HepG2 (cell line): ENCODE results near the gene SOX5. TPM values are rescaled to one million over a fixed set of nuclear protein-coding genes. Genes with fewer than 3 reads are reported as not detected.

Source experiments
- ATAC-seq: fragments of 200-7000 bp; cut with Tn5 transposase; 3 replicates; pipeline ENCODE4 v1.9.1; 2020; ENCODE audit warnings: mild to moderate bottlenecking, moderate library complexity
- BruUV-seq: library from RNA; stranded (reverse); fragments of 400-500 nt; replicated peaks from 2 replicates; lab custom pipeline; 2021; lab: Mats Ljungman, UMichigan
- CTCF ChIA-PET: fragments of 300-600 bp; formaldehyde crosslinking; extraction: SDS; loops from one replicate; lab custom pipeline; 2021; ENCODE audit warnings: low total read pairs, inconsistent platforms, low intra/inter-chr PET ratio; lab: Yijun Ruan, JAX
- POLR2A ChIA-PET: fragments of 350-600 bp; sonication (Branson Sonifier 250); formaldehyde crosslinking; loops from one replicate; lab custom pipeline; 2020; ENCODE audit warnings: antibody characterized with exemption, inconsistent platforms; lab: Yijun Ruan, JAX
- DNase-seq: peaks from one replicate; pipeline ENCODE4 v3.0.0-alpha.2; 2015; ENCODE audit warnings: low spot score
- FAIRE-seq: peaks from 3 replicates; lab custom pipeline; 2011; peaks lifted over from hg19 to GRCh38; lab: Jason Lieb, UNC
- H2AFZ ChIP-seq: one replicate; pipeline ENCODE4 v1.6.1; 2011; ENCODE audit warnings: low read length, inconsistent platforms
- H3K27ac ChIP-seq: fragments of 300-600 bp; 3 replicates; pipeline ENCODE4 v1.8.0; 2011; ENCODE audit warnings: mixed run types, mild to moderate bottlenecking, mixed read lengths, low read length, inconsistent platforms; ENCODE audit not compliant: insufficient read depth; ENCODE audit errors: extremely low read length
- H3K27me3 ChIP-seq, 2 experiments: fragments of 200-600 bp in 1 of 2; 2 replicates in 1 of 2; 3 replicates in 1 of 2; pipeline versions ENCODE4 v1.6.0 to v1.8.0; 2011; ENCODE audit warnings: low read length in 2 of 2, mild to moderate bottlenecking in 2 of 2, moderate library complexity in 2 of 2, inconsistent platforms in 1 of 2; ENCODE audit not compliant: insufficient read depth in 2 of 2, control insufficient read depth in 1 of 2
- H3K36me3 ChIP-seq, 2 experiments: fragments of 200-600 bp in 1 of 2; replicated peaks in 1 of 2; 2 replicates in 1 of 2; 3 replicates in 1 of 2; pipeline versions ENCODE4 v1.5.1 to v1.8.0; 2011; ENCODE audit warnings: low read length in 2 of 2, inconsistent platforms in 1 of 2; ENCODE audit not compliant: insufficient read depth in 2 of 2, control insufficient read depth in 1 of 2
- H3K4me1 ChIP-seq: 2 replicates; pipeline ENCODE4 v1.5.1; 2012; ENCODE audit warnings: low read length, inconsistent platforms; ENCODE audit not compliant: insufficient read depth
- H3K4me2 ChIP-seq: 2 replicates; pipeline ENCODE4 v1.6.0; 2011; ENCODE audit warnings: low read depth, low read length, inconsistent platforms
- H3K4me3 ChIP-seq, 3 experiments: fragments of 200-600 bp in 1 of 3; sonication (generic), shearing (Covaris generic) in 1 of 3; replicated peaks in 1 of 3; 2 replicates each; pipeline ENCODE4 v1.5.1; 2011 to 2016; ENCODE audit warnings: low read length in 3 of 3, inconsistent platforms in 2 of 3, low read depth in 2 of 3, mild to moderate bottlenecking in 2 of 3, control low read depth in 1 of 3, mixed read lengths in 1 of 3; ENCODE audit not compliant: insufficient read depth in 1 of 3
- H3K79me2 ChIP-seq: one replicate; pipeline ENCODE4 v1.6.1; 2011; ENCODE audit warnings: low read length, inconsistent platforms; ENCODE audit not compliant: insufficient read depth
- H3K9ac ChIP-seq: 2 replicates; pipeline ENCODE4 v1.6.0; 2011; ENCODE audit warnings: mild to moderate bottlenecking, low read depth, low read length, inconsistent platforms; ENCODE audit not compliant: insufficient read depth
- H3K9me3 ChIP-seq: 2 replicates; pipeline ENCODE4 v1.5.1; 2012; ENCODE audit warnings: mild to moderate bottlenecking, low read length
- H4K20me1 ChIP-seq: 2 replicates; pipeline ENCODE4 v1.6.0; 2011; ENCODE audit warnings: inconsistent platforms, mild to moderate bottlenecking, low read length, moderate library complexity; ENCODE audit not compliant: insufficient read depth
- ATAD3A ChIP-seq: sonication (generic); formaldehyde crosslinking; IDR thresholded peaks from 2 replicates; pipeline ENCODE4 v1.4.0; 2020; ENCODE audit warnings: missing genetic modification reagents
- EHMT2 ChIP-seq: fragments of 200-600 bp; sonication (generic); IDR thresholded peaks from 2 replicates; pipeline ENCODE4 v1.7.0; 2017; ENCODE audit warnings: antibody characterized with exemption, low read depth, low read length, borderline replicate concordance
- ISX ChIP-seq: sonication (generic); formaldehyde crosslinking; conservative IDR thresholded peaks from 2 replicates; pipeline ENCODE4 v1.5.0; 2020; ENCODE audit warnings: missing genetic modification reagents
- LCORL ChIP-seq, 2 experiments: fragments of 450-650 bp in 1 of 2; sonication (generic) in 1 of 2; formaldehyde crosslinking in 1 of 2; IDR thresholded peaks; 2 replicates each; pipeline versions ENCODE4 v1.5.0 to v1.6.1; 2017 to 2020; ENCODE audit warnings: antibody characterized with exemption in 1 of 2, missing genetic modification reagents in 1 of 2
- MEF2D ChIP-seq: sonication (generic); formaldehyde crosslinking; IDR thresholded peaks from 2 replicates; pipeline ENCODE4 v1.5.1; 2020; ENCODE audit warnings: mild to moderate bottlenecking, missing genetic modification reagents
- POLR2A ChIP-seq, 2 experiments: IDR thresholded peaks; 2 replicates each; pipeline ENCODE4 v1.6.1; 2011; ENCODE audit warnings: low read depth in 2 of 2, low read length in 2 of 2, mild to moderate bottlenecking in 1 of 2, moderate library complexity in 1 of 2; ENCODE audit not compliant: insufficient read depth in 1 of 2
- REPIN1 ChIP-seq: sonication (generic); formaldehyde crosslinking; IDR thresholded peaks from 2 replicates; pipeline ENCODE4 v1.8.0; 2022; ENCODE audit warnings: missing genetic modification reagents, low read depth, mild to moderate bottlenecking, borderline replicate concordance
- SMYD3 ChIP-seq: sonication (generic); formaldehyde crosslinking; IDR thresholded peaks from 2 replicates; pipeline ENCODE4 v1.8.1; 2023; ENCODE audit warnings: mild to moderate bottlenecking, missing genetic modification reagents
- SOX5 ChIP-seq: IDR thresholded peaks from 2 replicates; pipeline ENCODE4 v1.6.1; 2016; ENCODE audit warnings: borderline replicate concordance
- ZNF230 ChIP-seq: sonication (generic); formaldehyde crosslinking; IDR thresholded peaks from 2 replicates; pipeline ENCODE4 v1.4.0; 2020; ENCODE audit warnings: mild to moderate bottlenecking, missing genetic modification reagents
- ZNF496 ChIP-seq: sonication (generic); formaldehyde crosslinking; IDR thresholded peaks from 2 replicates; pipeline ENCODE4 v1.8.1; 2023; ENCODE audit warnings: mild to moderate bottlenecking, moderate library complexity, missing genetic modification reagents; ENCODE audit not compliant: insufficient replicate concordance
- ZNF530 ChIP-seq: sonication (generic); formaldehyde crosslinking; IDR thresholded peaks from 2 replicates; pipeline ENCODE4 v1.5.0; 2020; ENCODE audit warnings: low read depth, mild to moderate bottlenecking, missing genetic modification reagents
- ZNF781 ChIP-seq: sonication (generic); formaldehyde crosslinking; IDR thresholded peaks from 2 replicates; pipeline ENCODE4 v1.5.1; 2020; ENCODE audit warnings: borderline replicate concordance, mild to moderate bottlenecking, missing genetic modification reagents; ENCODE audit errors: not compliant biosample characterization
- WGBS: methylation state at CpG from one replicate; pipeline ENCODE4 v1.1.6; 2017; ENCODE audit warnings: low lambda C conversion rate; 5-methylcytosine and 5-hydroxymethylcytosine counted together
- in situ Hi-C: cut with HindIII; loops from 2 replicates; pipeline ENCODE4 v1.10.0; 2017; ENCODE audit warnings: low pct_unique_long_range_greater_than_20kb; ENCODE audit not compliant: extremely low pct_ligation_motif_present
- intact Hi-C: fragments of 100-400 bp; cut with micrococcal nuclease; formaldehyde crosslinking; loops from one replicate; pipeline ENCODE4 v1.10.0; 2022; ENCODE audit not compliant: unreplicated experiment
- polyA plus RNA-seq, 8 experiments: library from polyadenylated mRNA; depleted of rRNA in 3 of 8; stranded (reverse) in 7 of 8; unstranded in 1 of 8; fragments of >200 nt; fragmentation: Illumina TruSeq in 4 of 8; extraction: Trizol in 4 of 8; gene quantifications; 2 replicates each; pipeline versions ENCODE4 v1.2.1 to v1.2.3, GENCODE V29; 2011 to 2016; ENCODE audit warnings: low read depth in 4 of 8, missing spikeins in 1 of 8, mixed read lengths in 1 of 8; ENCODE audit not compliant: insufficient read depth in 1 of 8
- total RNA-seq, 5 experiments: library from RNA; depleted of rRNA; stranded (reverse); fragments of >200 nt; fragmentation: Illumina TruSeq; extraction: Trizol; gene quantifications; 2 replicates each; pipeline ENCODE4 v1.2.3, GENCODE V29; 2016; ENCODE audit warnings: low read depth in 1 of 5
- TF ChIP-seq, protein P1 (sequence below): sonication (generic); formaldehyde crosslinking; IDR thresholded peaks from 2 replicates; pipeline ENCODE4 v1.4.0; 2020; ENCODE audit warnings: mild to moderate bottlenecking, missing genetic modification reagents
- TF ChIP-seq, protein P2 (sequence below): sonication (generic); formaldehyde crosslinking; IDR thresholded peaks from 2 replicates; pipeline ENCODE4 v1.4.0; 2020; ENCODE audit warnings: mild to moderate bottlenecking, missing genetic modification reagents
- TF ChIP-seq, protein P3 (sequence below): sonication (generic); formaldehyde crosslinking; IDR thresholded peaks from 2 replicates; pipeline ENCODE4 v1.4.0; 2020; ENCODE audit warnings: low read depth, mild to moderate bottlenecking, missing genetic modification reagents
- TF ChIP-seq, protein P4 (sequence below): sonication (generic); formaldehyde crosslinking; conservative IDR thresholded peaks from 2 replicates; pipeline ENCODE4 v1.8.0; 2022; ENCODE audit warnings: missing genetic modification reagents

SOX5 gene
- total and polyA plus RNA-seq, 2 of the 13 experiments (the other 11 are each of a cell fraction or from before 2014, with no cell fraction given), result 18.5 to 76.4 TPM

DNA sequence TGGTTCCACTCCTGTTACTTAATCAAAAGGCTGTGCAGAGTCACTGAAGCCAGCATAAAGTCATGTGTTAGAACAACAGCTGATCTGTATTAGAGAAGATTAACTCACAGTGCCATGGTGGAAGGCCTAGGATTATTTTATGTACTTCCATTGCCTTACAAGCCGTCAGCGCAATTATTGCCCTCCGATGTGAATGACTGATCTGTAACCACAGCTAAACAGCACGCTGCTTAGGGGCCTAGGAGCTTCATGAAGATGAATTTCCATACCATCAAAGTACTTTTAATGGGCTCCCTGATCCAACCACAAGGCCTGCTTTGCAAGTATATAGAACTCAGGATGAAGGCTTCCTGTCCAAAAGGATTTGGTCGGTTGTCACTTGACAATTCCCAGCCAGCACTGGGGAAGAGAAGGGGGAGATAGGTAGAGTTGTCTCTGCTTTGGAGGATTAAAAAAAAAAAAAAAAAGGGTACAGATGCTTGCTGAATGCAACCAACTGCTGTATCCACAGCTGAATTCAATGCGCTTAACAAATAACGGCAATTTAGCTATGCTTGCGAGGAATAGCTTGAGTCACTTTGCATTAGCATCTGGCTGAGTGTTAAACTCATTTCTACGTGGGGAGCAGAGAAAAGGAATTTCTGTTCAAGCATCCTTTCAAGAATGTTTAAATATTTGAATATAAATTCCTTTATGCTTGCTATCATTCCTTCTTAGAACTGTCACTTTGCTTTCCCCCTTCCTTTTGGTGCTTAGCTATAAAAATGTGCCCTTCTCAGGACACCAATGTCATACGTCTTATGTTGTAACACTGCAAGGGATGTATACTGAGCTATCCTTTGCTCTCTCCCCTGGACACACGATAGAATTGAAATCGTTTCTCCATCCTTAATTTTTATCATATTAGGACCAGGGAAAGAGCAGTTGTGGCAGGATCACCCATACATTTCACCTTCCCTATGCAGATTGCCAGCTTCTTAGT is 387.8 kb downstream of the SOX5 start:
- Histone ChIP-seq H3K9ac (no peak overlapping the region), H3K4me2 (no peak overlapping the region), H3K9me3 (no peaks in the 10 kb centered on the region), H2AFZ (no peak overlapping the region), H3K27ac (no peak overlapping the region), H3K4me1 (no peaks in the 10 kb centered on the region), H3K36me3 (peaks cover 5 to 39% of the 10 kb centered on the region in 2 experiments), H3K27me3 (no peaks in the 10 kb centered on the region), H4K20me1 (no peaks in the 10 kb centered on the region), H3K4me3 (no peak overlapping the region), H3K79me2 (no peaks in the 10 kb centered on the region)
- no peak for TF ChIP-seq ZNF230 (CRISPR knock-in tag)
- TF ChIP-seq LCORL (IDR thresholded peaks at IDR 0.05), result no peak
- TF ChIP-seq LCORL (CRISPR knock-in tag; IDR thresholded peaks at IDR 0.05), result no peak
- TF ChIP-seq, protein P1, sequence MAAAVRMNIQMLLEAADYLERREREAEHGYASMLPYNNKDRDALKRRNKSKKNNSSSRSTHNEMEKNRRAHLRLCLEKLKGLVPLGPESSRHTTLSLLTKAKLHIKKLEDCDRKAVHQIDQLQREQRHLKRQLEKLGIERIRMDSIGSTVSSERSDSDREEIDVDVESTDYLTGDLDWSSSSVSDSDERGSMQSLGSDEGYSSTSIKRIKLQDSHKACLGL (CRISPR knock-in tag), result no peak
- no peak for TF ChIP-seq ISX (CRISPR knock-in tag)
- TF ChIP-seq, protein P2, sequence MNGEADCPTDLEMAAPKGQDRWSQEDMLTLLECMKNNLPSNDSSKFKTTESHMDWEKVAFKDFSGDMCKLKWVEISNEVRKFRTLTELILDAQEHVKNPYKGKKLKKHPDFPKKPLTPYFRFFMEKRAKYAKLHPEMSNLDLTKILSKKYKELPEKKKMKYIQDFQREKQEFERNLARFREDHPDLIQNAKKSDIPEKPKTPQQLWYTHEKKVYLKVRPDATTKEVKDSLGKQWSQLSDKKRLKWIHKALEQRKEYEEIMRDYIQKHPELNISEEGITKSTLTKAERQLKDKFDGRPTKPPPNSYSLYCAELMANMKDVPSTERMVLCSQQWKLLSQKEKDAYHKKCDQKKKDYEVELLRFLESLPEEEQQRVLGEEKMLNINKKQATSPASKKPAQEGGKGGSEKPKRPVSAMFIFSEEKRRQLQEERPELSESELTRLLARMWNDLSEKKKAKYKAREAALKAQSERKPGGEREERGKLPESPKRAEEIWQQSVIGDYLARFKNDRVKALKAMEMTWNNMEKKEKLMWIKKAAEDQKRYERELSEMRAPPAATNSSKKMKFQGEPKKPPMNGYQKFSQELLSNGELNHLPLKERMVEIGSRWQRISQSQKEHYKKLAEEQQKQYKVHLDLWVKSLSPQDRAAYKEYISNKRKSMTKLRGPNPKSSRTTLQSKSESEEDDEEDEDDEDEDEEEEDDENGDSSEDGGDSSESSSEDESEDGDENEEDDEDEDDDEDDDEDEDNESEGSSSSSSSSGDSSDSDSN, result no peak
- no peak for TF ChIP-seq REPIN1
- TF ChIP-seq ZNF496, result no peak
- no peak for TF ChIP-seq EHMT2
- no peak for TF ChIP-seq MEF2D
- no peak for TF ChIP-seq SOX5
- no peak for TF ChIP-seq ZNF530
- TF ChIP-seq, protein P3, sequence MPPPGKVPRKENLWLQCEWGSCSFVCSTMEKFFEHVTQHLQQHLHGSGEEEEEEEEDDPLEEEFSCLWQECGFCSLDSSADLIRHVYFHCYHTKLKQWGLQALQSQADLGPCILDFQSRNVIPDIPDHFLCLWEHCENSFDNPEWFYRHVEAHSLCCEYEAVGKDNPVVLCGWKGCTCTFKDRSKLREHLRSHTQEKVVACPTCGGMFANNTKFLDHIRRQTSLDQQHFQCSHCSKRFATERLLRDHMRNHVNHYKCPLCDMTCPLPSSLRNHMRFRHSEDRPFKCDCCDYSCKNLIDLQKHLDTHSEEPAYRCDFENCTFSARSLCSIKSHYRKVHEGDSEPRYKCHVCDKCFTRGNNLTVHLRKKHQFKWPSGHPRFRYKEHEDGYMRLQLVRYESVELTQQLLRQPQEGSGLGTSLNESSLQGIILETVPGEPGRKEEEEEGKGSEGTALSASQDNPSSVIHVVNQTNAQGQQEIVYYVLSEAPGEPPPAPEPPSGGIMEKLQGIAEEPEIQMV (CRISPR knock-in tag), result no peak
- TF ChIP-seq, protein P4, sequence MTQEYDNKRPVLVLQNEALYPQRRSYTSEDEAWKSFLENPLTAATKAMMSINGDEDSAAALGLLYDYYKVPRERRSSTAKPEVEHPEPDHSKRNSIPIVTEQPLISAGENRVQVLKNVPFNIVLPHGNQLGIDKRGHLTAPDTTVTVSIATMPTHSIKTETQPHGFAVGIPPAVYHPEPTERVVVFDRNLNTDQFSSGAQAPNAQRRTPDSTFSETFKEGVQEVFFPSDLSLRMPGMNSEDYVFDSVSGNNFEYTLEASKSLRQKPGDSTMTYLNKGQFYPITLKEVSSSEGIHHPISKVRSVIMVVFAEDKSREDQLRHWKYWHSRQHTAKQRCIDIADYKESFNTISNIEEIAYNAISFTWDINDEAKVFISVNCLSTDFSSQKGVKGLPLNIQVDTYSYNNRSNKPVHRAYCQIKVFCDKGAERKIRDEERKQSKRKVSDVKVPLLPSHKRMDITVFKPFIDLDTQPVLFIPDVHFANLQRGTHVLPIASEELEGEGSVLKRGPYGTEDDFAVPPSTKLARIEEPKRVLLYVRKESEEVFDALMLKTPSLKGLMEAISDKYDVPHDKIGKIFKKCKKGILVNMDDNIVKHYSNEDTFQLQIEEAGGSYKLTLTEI (CRISPR knock-in tag), result no peak
- no peak for TF ChIP-seq POLR2A (IDR thresholded peaks at IDR 0.05; ENCODE audit: insufficient read depth in 1 of 2, low read depth in 2 of 2, low read length in 2 of 2)
- no peak for TF ChIP-seq ATAD3A (CRISPR knock-in tag)
- no peak for TF ChIP-seq SMYD3 (CRISPR knock-in tag)
- TF ChIP-seq ZNF781 (CRISPR knock-in tag), result no peak
- DNase-seq (no peak), ATAC-seq (no peak), FAIRE-seq (no peak)
- ChIA-PET CTCF (no interaction called here), POLR2A (no interaction called here)
- intact Hi-C loops (no loop called here), in situ Hi-C loops (no loop called here)
- no TSS peak for BruUV-seq
- 96% methylated on average over 12 of the region's 12 CpGs for WGBS
